Fibroblast of skin of scalp (primary cell): ENCODE measurements around the gene CCDC102B.
"Not testable (repeated sequence)": the region's sequence is repeated elsewhere in the genome, so short reads cannot be mapped to it uniquely, and the experiment has no call there.

Experiments
- DNase-seq: peaks from one replicate; pipeline ENCODE4 v3.0.0-alpha.2; 2013

CCDC102B gene

DNA sequence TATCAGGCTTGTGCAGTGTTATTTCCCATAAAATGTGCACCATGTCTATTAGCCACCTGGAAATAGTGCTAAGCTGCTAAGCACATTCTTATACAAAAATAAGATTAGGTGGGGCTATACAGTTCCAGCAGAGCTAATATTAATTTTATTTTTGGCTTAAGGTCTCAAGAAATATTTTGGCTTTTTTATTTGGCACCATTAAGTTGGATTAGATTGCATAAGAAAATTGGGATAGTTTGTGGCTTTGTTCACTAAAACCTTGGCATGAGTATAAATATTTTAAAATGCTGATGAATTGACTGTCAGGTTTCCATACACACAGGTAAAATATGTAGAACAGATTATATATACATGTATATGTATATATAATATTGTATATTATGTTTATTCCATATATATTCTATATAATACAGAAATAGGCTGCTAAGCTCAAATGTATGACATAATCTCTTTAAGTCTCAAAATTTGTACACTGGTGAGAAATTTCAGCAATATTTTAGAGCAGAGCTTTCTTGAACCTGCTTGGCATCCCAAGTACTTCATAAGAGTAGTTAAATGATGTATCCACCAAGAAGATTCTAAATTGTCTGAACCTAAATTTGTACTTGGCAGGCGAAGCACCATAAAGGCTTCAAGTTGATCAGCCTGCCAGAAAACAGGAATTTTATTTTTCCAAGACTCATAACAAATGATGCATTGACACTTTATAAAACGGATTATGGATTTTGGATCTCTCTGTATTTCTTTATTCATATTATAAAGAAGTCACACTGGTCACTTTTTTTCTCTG, 32.6 kb downstream of the CCDC102B start:
- DNase-seq: no peak

DNA sequence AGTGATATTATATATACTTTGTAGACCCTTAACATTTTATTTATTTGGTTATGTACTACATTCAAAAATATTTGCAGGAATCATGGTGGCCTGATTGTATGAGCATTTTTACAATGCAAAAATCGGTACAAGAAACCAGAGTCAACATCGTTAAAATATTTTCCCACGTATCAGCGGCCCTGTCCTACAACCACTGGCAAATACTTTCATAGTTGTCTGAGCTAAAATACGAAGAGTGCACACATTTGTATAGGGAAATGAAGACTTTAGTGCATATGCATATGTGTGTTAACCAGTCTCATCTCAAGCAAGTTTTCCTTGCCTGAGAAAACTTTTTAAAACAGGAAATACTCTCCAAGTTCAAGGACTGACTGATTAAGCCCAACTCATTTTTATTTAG, 35.9 kb downstream of the CCDC102B start:
- no peak for DNase-seq

DNA sequence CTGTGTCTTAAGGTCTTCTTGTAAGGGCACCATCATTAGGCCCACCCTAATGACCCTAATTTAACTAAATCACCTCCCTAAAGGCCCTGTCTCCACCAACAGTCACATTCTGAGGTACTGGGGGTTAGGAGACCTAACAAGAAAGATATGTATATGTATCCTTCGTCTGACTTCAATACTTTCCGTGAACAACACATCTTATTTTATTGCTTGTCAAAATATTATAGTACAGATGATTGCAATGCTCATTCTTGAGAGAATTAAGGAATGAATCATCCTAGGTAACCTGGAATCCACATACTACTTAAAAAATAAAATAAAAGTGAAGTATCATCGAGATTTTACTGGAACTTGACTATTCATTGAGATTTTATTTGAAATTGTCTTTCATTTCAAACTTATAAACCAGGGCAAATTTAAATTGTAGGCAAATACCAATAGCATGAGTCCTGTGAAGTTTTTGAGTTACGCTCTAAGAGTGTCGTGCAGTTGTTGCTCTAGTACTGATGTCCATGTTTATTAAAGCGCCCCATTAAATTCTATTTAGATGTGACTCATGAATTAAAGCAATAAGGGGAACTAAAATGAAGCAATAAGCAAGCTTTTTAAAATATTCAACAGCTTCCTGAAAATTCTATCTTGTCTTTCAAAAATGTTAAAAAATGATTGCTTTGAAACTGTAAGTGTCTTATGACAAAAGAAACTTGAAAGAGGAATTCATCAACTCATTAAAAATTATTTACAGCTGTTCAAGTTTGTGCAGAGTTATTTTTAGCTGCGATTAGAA, 40.0 kb downstream of the CCDC102B start:
- peak; percentile 58 for DNase-seq

DNA sequence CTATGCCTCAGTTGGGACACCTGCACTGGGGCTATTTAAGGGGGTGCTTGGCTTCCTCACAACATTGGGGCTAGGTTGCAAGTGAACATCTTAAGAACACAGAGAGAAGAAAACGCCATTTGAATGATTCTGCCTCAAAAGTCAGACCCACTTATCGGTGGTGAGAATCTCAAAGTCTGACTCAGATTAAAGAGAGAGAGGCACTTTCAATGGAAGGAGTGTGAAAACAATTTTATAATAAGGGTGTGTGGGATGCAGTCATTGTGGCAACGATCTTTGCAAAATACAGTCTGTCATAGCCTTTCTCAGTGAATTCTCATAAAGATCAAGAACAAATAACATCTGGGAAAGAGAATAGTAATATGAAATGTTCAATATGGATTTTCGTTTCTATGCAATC, 41.8 kb downstream of the CCDC102B start:
- no peak for DNase-seq

DNA sequence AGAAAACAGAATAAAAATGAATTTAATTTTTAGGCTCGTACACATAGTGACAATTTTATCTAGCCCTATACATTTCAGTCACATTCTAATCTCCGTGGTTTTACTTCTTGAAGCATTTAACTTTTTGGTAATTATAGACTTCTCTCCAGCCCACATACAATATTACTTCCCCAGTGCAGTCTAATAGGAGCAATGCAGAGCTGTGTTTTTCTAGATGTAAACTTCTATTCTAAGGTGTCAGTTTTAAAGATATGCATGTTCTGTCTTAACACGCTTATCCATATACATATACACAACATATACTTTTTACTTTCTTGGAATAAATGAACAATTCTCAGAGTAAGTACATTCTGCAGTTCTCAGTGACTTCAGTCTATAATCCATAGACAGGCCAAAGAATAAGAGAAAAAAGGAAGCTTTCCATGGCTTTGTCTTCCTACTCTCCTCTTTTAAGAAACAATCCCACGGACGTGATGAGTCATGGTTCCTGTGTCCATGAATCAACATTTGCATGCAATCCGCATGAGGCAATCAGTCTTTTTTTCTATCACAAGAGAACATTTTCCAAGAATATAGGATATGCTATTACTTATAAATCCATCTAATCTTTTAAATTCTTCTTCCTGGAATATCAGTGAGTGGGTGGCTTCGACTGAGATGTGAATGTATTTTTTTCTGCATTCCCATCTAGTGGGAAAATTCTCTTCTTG, 42.8 kb downstream of the CCDC102B start:
- DNase-seq: peak; percentile 95

DNA sequence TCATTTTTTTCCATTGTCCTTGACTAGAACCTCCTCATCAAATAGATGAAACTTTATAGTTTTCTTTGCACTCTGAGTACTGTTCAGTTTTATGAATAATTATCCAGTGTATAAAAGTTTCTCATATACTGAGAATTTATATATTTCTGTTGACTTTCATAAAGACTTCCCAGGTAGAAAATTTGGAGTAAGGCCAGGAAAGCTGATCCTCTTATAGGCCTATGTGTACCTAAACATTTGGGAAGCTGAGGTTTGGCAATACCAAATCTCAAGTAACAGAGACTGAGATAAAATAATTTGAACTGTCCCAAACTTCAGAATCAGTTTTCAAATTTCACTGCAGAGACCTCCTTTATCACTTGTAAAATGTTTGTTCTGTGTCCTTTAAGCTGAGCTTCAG, 43.4 kb downstream of the CCDC102B start:
- DNase-seq: no peak

DNA sequence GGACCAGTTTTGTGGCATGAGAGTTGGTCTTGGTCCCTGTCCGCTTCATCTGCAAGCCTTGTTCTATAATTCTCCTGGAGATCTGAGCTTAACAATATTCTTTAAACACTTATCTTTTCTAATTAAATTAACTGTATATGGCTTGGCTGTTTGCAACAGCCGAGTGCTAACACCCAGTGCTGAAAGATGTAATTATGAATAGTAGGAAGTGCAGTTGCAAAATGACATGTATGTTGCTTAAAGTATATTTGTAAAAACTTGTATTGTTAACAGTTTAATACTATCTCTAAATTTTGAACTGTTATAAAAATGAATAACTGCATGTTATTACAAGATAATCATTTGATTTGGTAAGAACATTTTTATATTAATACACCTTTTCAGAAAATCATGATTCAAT, 45.1 kb downstream of the CCDC102B start:
- DNase-seq: no peak

DNA sequence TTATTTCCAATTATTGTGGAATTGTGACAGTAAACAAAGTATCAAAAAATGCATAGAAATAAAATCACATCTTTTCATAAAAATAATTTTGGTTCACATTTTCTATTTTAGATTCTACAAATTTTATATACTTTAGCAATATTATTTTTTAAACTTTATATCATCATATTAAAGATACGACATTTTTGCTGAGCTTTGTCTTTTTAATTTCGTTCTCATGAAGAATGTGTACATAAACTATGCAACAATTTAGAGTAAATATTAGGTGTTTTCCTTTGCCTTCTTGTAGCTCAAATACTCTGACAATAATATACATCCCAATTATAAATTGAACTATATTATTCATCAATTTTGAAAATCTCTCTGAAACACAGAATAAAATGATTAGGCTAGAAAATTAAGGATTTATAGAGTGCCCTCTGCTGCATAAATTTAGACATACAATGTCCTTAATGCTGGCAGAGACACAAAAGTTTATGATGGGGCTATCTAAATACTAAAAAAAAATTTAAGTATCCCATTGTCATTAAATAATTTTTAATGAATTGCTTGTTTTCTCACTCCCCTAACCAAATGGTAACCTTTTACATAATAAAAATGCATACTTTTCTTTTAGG, 45.7 kb downstream of the CCDC102B start:
- peak; percentile 7 for DNase-seq

DNA sequence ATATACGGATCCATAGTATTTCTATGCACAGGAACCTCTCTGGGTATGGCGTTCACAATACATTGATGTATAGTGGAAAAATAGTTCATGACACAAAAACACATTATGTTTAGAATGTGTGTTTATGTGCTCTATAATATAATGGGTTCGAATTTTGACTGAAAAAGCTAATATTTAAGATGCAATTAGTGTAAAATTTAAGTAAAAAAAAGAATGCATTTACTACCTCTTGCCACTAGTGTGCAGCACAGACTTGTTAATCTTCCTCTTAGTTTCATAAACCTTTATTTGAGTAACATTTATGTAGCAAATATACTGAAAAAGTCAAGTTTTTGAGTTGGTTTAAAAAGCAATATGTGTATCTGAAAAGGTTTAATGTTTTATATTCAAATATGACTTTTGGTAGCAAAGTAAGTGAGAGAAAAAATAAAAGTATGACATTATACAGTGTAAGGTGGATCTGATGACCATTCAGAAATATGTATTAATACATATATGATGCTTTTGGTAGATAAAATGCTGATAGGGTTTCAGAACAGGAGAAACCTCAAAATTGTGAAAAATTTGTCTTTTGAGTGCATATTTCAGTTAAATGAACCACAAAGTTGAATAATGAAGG, 49.4 kb downstream of the CCDC102B start:
- DNase-seq: peak; percentile 31

DNA sequence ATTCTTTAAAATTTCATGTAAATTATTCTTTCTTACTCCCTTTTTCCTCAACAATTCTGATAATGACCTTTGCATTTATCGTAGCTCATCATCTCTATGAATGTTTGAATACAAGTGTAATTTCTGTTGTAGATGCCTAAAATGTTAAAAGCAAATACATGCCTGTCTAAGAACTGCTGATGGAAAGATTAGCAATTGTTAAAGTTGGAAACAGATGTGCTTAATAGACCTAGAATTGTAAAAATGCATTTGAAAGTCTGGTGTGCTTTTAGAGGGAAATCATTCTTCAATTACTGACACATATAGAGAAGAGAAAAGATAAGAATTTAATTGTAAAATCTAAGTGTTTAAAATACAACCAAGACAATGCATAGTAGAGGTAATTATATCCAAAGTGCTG, 50.4 kb downstream of the CCDC102B start:
- no peak for DNase-seq

DNA sequence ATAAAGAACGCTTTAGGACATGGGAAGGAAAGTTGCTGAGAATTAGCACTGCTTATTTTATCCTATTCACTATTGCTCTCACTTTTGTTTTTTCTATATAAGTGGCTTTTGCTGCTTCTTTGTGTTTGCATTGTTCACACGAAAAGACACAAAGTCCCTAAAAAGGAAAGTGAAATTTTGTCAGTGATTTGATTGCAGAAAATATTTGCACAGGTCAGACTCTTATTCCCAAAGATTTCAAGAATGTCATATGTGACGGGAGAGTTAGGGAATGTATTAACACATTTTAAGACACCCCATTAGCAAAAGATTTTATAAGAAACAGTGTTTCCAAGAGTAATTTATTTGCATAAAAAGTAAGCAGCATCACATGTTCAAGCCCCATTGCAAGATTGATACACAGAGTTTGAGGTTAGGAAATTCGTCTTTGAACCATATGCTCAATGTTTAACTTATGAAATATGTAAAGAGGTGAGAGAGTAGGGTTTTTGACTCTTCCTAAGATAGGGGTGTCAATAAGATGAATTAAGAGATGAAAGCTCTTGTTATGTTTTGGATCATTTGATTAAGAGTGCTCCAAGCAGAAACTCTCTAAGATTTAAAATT, 57.0 kb downstream of the CCDC102B start:
- DNase-seq: no peak

DNA sequence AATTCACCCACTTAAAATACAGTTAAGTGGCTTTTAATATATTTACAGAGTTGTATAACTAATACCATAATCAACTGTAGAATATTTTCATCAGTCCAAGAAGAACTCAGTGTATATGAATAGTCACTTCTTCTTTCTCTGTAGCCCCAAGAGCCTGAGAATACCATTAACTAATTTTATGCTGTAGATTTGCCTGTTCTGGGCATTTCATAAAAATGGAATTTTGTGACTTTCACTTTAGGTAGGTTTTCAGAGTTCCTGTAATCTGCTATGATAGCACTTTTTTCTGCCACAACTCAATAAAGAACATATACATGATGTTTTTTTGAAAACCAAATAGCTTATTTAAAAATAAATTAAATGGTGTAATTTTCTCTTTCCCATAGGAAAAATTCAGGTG, 57.6 kb downstream of the CCDC102B start:
- no peak for DNase-seq

DNA sequence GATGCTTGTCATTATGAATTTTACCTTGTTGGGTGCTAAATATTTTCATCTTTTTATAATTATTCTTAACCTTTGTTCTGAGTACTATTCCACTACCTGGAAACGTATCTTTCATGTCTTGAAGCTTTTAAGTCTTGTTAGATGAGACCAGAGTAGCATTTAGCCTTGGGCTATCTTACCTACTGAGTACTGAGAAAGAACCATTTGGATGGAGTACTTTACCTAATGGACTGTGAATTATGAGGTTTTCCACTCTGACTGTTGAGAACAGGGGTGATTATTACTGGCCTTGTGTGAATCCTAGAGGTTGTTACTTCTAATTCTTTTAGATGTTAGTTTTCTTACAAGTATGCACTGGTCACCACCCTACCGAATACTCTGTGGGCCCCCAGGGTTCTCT, 63.5 kb downstream of the CCDC102B start:
- DNase-seq: no peak

DNA sequence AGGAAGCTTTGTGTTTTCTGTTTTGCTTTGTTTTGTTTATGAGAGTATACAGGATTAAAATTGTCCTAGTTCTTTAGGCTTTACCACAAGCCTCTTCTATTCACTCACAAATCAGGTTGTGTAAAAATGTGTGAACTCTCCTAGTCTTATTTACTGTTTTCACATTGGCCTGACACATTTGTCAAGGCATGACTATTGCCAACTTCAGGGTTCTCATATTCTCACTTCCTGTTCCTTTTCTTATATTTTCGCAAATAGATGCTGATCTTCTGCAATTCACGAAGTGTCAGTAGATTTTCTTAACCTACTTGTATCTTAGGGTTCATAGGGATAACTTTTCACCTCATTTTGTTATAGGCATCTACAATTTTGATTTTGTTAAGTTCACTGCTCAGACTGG, 67.1 kb downstream of the CCDC102B start:
- DNase-seq: no peak

DNA sequence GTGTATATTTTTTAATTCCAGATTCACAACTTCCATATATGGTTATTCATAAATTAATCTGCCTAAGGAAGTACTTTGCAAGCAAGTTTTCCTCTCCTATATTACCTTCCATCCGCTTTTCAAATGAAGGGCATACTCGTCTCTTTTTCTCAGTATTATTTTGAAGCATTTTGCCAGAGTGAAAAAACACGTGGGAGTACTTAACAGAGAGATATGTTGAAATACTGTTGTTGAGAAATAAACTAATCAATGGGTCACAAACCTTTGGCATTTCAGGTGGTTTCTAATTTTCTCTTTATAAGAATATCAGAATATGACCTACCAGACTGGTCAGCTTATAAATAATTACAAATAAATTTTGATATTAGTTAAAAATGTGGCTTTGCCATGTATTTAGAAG, 67.6 kb downstream of the CCDC102B start:
- DNase-seq: no peak

DNA sequence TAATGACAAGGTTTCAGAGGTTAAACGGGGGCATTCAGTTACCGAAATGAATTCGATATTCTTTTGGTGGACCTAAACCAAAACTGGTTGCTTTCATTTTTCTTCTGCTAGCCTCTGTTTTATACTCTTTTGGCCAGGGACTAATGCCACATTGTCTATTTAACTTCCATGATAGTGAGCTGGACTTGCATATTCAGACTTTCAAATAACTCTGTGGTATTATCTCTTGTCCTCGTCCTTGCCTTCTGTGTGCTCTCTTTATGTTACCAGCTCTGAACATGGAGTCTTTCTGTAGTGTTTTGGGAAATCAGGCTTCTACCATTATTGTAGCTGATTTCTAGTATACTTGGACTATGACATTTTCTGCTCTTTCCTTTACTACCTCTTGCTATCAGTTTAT, 75.1 kb downstream of the CCDC102B start:
- no peak for DNase-seq

DNA sequence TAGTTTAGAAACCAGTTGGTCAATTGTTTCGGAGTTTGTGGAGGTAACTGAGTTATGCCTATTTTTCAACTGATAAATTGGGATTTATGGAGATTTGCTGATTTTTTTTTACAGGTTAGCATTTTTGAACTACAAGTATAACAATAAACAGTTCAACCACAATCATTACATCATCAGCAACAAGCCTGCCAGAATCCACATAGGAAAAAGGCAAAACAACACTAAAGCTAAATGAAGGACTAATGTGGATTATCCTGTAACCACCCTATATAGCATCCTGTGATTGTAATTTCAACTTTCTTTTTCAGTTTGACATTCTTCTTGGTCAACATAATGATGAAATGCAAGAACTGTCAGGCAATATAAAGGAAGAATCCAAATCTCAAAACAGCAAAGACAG, 76.5 kb downstream of the CCDC102B start:
- peak; percentile 5 for DNase-seq

DNA sequence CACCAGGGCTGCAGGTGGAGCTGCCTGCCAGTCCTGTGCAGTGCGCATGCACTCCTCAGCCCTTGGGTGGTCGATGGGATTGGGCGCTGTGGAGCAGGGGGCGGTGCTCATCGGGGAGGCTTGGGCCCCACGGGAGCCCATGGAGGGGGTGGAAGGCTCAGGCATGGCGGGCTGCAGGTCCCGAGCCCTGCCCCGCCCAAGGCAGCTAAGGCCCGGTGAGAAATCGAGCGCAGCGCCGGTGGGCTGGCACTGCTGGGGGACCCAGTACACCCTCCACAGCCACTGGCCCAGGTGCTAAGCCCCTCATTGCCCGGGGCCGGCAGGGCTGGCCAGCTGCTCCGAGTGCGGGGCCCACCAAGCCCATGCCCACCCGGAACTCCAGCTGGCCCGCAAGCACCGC, 82.1 kb downstream of the CCDC102B start:
- DNase-seq: not testable (repeated sequence)

DNA sequence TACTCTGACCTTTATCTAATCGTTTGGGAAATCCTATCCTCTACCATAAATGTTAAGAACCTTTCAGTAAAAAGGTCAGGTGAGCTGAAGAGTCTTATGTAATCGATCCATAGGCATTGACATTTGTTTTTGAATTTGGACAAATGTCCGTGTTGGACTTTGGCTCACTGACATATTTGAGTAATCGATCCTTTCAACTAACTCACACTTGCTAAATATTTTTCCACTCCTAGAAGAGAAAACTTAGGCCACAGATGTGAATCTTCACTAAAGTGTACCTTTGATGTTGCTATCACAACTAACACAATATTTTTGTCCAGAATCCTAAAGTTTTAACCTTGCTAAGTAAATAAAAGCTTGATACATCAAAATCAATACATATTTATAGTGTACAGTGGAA, 89.5 kb downstream of the CCDC102B start:
- no peak for DNase-seq

DNA sequence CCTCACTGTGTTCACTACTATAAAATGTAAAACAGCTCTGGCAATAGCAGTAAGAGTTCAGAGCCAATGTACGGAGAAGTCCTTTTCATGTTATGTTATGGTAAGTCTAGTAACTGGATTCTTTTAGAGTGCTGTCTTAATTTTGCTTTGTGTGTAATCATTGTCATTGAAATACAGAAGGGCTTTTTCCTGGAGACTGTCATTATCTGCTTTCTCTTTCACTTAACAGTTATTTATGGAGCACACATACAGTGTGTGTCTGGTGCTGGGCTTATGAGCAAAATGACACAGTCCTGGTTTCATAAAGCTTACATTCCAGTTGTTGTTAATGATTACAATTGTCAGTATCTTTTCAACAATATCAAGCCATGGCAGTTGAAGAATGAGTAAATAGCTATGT, 95.5 kb downstream of the CCDC102B start:
- no peak for DNase-seq

DNA sequence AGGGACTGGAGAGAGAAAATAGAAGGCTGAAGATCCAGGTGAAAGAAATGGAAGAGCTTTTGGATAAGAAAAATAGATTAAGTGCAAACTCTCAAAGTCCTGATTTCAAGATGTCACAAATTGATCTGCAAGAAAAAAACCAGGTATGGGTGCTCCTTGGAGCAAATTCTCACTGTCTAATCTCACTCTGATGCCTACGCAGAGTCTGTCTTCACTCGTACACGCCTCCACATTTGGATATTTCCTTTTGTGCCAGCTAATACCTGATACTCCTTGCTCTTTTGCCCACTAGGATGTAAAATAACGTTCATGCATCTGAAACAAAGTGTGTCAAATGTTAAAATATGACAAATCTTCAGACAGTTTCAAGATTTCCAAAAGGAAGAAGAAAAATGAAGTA, 99.4 kb downstream of the CCDC102B start:
- no peak for DNase-seq

DNA sequence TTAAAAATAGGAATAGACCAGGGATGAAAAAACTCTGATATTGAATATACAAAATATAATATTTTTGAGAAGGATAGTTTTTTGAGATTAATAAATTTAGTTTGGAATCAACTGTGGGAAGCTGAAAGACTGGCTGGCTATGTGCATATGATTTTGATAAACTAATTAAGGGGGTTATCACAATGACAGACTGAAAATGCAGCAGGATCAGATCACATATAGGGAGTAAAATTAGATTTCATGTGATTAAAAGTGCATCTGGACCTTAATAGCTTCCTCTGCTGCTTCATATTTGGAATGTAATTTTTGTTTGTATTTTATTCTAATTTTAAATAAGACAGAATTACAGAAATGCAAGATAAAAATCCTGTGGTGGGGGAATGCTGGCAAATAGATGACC, 111.7 kb downstream of the CCDC102B start:
- DNase-seq: no peak
